Endothelial cell of umbilical vein (primary cell): ENCODE results near the gene PDIA4. TPM values are rescaled to one million over a fixed set of nuclear protein-coding genes. Genes with fewer than 3 reads are reported as not detected.

Source experiments
- BruUV-seq: library from RNA; stranded (reverse); fragments of 400-500 nt; replicated peaks from 2 replicates; lab custom pipeline; 2021; lab: Mats Ljungman, UMichigan
- CTCF ChIA-PET: fragments of 300-600, 350-600 bp; sonication (Branson Sonifier 250); formaldehyde crosslinking; loops from one replicate; lab custom pipeline; 2021; ENCODE audit warnings: antibody characterized with exemption, inconsistent platforms; lab: Charles Lee
- POLR2A ChIA-PET: fragments of 300-600, 350-600 bp; sonication (Branson Sonifier 250); formaldehyde crosslinking; loops from one replicate; lab custom pipeline; 2021; ENCODE audit warnings: antibody characterized with exemption, inconsistent platforms; lab: Charles Lee
- DNase-seq: peaks from one replicate; pipeline ENCODE4 v3.0.0-alpha.2; 2011; ENCODE audit warnings: low read depth, low spot score
- FAIRE-seq: peaks from 2 replicates; lab custom pipeline; 2011; peaks lifted over from hg19 to GRCh38; lab: Jason Lieb, UNC
- H2AFZ ChIP-seq: 2 replicates; pipeline ENCODE4 v1.6.0; 2012; ENCODE audit warnings: low read depth, low read length, control low read depth, inconsistent platforms
- H3K27ac ChIP-seq: 2 replicates; pipeline ENCODE4 v1.5.1; 2011; ENCODE audit warnings: low read depth, mild to moderate bottlenecking, control low read depth, low read length, moderate library complexity; ENCODE audit not compliant: insufficient read depth
- H3K27me3 ChIP-seq, 2 experiments: 2 replicates each; pipeline versions ENCODE4 v1.6.0 to v1.6.1; 2011; ENCODE audit warnings: low read length in 2 of 2, mixed read lengths in 1 of 2; ENCODE audit not compliant: control insufficient read depth in 2 of 2, insufficient read depth in 2 of 2
- H3K36me3 ChIP-seq, 2 experiments: 2 replicates in 1 of 2; 3 replicates in 1 of 2; pipeline ENCODE4 v1.5.1; 2011; ENCODE audit warnings: low read length in 2 of 2, mild to moderate bottlenecking in 1 of 2, moderate library complexity in 1 of 2; ENCODE audit not compliant: control insufficient read depth in 2 of 2, insufficient read depth in 2 of 2; ENCODE audit errors: extremely low read depth in 1 of 2
- H3K4me1 ChIP-seq: 3 replicates; pipeline ENCODE4 v1.5.1; 2011; ENCODE audit warnings: mild to moderate bottlenecking, low read length; ENCODE audit not compliant: control insufficient read depth, insufficient read depth; ENCODE audit errors: extremely low read depth
- H3K4me2 ChIP-seq: 2 replicates; pipeline ENCODE4 v1.6.1; 2011; ENCODE audit warnings: low read length, control low read depth, mixed read lengths; ENCODE audit not compliant: insufficient read depth
- H3K4me3 ChIP-seq, 3 experiments: fragments of 200-600 bp in 1 of 3; sonication (generic), shearing (Covaris generic) in 1 of 3; replicated peaks in 1 of 3; 2 replicates each; pipeline ENCODE4 v1.5.1; 2011 to 2016; ENCODE audit warnings: control low read depth in 3 of 3, low read length in 3 of 3, mild to moderate bottlenecking in 2 of 3, inconsistent platforms in 1 of 3, low read depth in 1 of 3, moderate library complexity in 1 of 3; ENCODE audit not compliant: insufficient read depth in 1 of 3
- H3K79me2 ChIP-seq: 2 replicates; pipeline ENCODE4 v1.6.0; 2012; ENCODE audit warnings: low read length, inconsistent platforms; ENCODE audit not compliant: control insufficient read depth, insufficient read depth
- H3K9ac ChIP-seq: replicated peaks from 2 replicates; pipeline ENCODE3; 2011; ENCODE audit warnings: low read length, control low read depth; ENCODE audit not compliant: insufficient read depth; ENCODE audit errors: extremely low read depth
- H3K9me1 ChIP-seq: replicated peaks from 3 replicates; pipeline ENCODE4 v1.6.0; 2011; ENCODE audit warnings: mild to moderate bottlenecking, low read length; ENCODE audit not compliant: control insufficient read depth, insufficient read depth; ENCODE audit errors: extremely low read depth
- H3K9me3 ChIP-seq: replicated peaks from 2 replicates; pipeline ENCODE4 v1.5.1; 2012; ENCODE audit warnings: low read length, inconsistent platforms; ENCODE audit not compliant: control insufficient read depth, insufficient read depth
- H4K20me1 ChIP-seq: replicated peaks from 2 replicates; pipeline ENCODE3; 2011; ENCODE audit warnings: mild to moderate bottlenecking, low read length; ENCODE audit not compliant: control insufficient read depth, insufficient read depth; ENCODE audit errors: extremely low read depth
- CTCF ChIP-seq, 2 donors: IDR thresholded peaks; 1 replicate in 1 of 2; 2 replicates in 1 of 2; pipeline ENCODE4 v1.5.1; 2011; ENCODE audit warnings: low read length in 2 of 2, mild to moderate bottlenecking in 2 of 2, moderate library complexity in 2 of 2, control low read depth in 1 of 2, inconsistent platforms in 1 of 2, low read depth in 1 of 2; ENCODE audit not compliant: insufficient read depth in 1 of 2; ENCODE audit errors: extremely low read depth in 1 of 2
- EZH2 ChIP-seq: IDR thresholded peaks from 2 replicates; pipeline ENCODE4 v1.6.1; 2012; ENCODE audit warnings: borderline replicate concordance, low read depth, mild to moderate bottlenecking, moderate library complexity, low read length, inconsistent platforms; ENCODE audit not compliant: severe bottlenecking
- FOS ChIP-seq: IDR thresholded peaks from 2 replicates; pipeline ENCODE4 v1.6.1; 2011; ENCODE audit warnings: mild to moderate bottlenecking, low read length, moderate library complexity, borderline replicate concordance; ENCODE audit not compliant: insufficient read depth
- GATA2 ChIP-seq: IDR thresholded peaks from 2 replicates; pipeline ENCODE4 v1.7.0; 2011; ENCODE audit warnings: low read depth, mild to moderate bottlenecking, moderate library complexity, mixed read lengths, low read length; ENCODE audit not compliant: insufficient read length, insufficient read depth
- JUN ChIP-seq: IDR thresholded peaks from 2 replicates; pipeline ENCODE4 v1.6.1; 2011; ENCODE audit warnings: borderline replicate concordance, low read depth; ENCODE audit not compliant: insufficient read length, insufficient read depth
- MAX ChIP-seq: IDR thresholded peaks from 2 replicates; pipeline ENCODE4 v1.6.1; 2011; ENCODE audit not compliant: insufficient read depth, insufficient read length
- MYC ChIP-seq: IDR thresholded peaks from one replicate; pipeline ENCODE4 v1.6.1; 2011; ENCODE audit warnings: mild to moderate bottlenecking, low read depth, low read length
- POLR2A ChIP-seq: IDR thresholded peaks from 2 replicates; pipeline ENCODE4 v1.6.1; 2012; ENCODE audit warnings: low read depth, mild to moderate bottlenecking, control low read depth, low read length
- POLR2AphosphoS5 ChIP-seq: IDR thresholded peaks from 2 replicates; pipeline ENCODE4 v1.6.1; 2012; ENCODE audit warnings: low read depth, mild to moderate bottlenecking, control low read depth, low read length, moderate library complexity; ENCODE audit not compliant: insufficient read depth
- dilution Hi-C: fragments of 300-500 bp; cut with MboI; formaldehyde crosslinking; loops from one replicate; pipeline ENCODE4 v1.15.0; 2019; ENCODE audit warnings: low sequenced_read_pairs; ENCODE audit not compliant: extremely low pct_ligation_motif_present
- intact Hi-C: fragments of 100-400 bp; cut with micrococcal nuclease; formaldehyde crosslinking; loops from one replicate; pipeline ENCODE4 v1.10.0; 2022
- polyA plus RNA-seq, 4 experiments: library from polyadenylated mRNA; depleted of rRNA in 3 of 4; stranded (reverse) in 3 of 4; unstranded in 1 of 4; fragments of >200 nt; gene quantifications; 2 replicates each; pipeline versions ENCODE4 v1.2.1 to v1.2.3, GENCODE V29; 2011 to 2012; ENCODE audit warnings: missing spikeins in 1 of 4
- total RNA-seq: library from RNA; stranded (reverse); gene quantifications from 2 replicates; pipeline ENCODE4 v1.2.3, GENCODE V29; 2021

Gene PDIA4
- total and polyA plus RNA-seq, 2 donors (not counting 3 experiments of a cell fraction or from before 2014, with no cell fraction given): 217 to 308 TPM

- Histone ChIP-seq H3K9me3 (no peaks in the 10 kb centered on the region), H3K4me2 (no peak overlapping the region), H3K36me3 (peaks cover 20 to 55% of the 10 kb centered on the region in 2 experiments), H3K9ac (no peak overlapping the region), H3K4me3 (no peak overlapping the region), H2AFZ (no peak overlapping the region), H3K27ac (no peak overlapping the region), H3K9me1 (no peaks in the 10 kb centered on the region), H3K27me3 (no peaks in the 10 kb centered on the region), H3K4me1 (no peaks in the 10 kb centered on the region), H4K20me1 (no peaks in the 10 kb centered on the region), H3K79me2 (no peaks in the 10 kb centered on the region)
- DNase-seq (no peak), FAIRE-seq (no peak)
- ChIA-PET CTCF (interaction anchor here (0.9 to 1.9 kb wide), 2 partner anchors 63 to 88 kb away, joined by 3 to 8 read pairs; no protein-coding TSS in a partner anchor), POLR2A (no interaction called here)
- BruUV-seq: no TSS peak
- no peak for TF ChIP-seq POLR2AphosphoS5
- TF ChIP-seq GATA2: no peak
- dilution Hi-C loops: no loop called here
- intact Hi-C loops: no loop called here
Observed at GRCh38 chr7:149003018-149003417, 25.3 kb downstream of the PDIA4 start.

GRCh38 chr7:149002604-149003003 lies 25.7 kb downstream of the PDIA4 start:
- H3K9ac ChIP-seq: no peak overlapping the region
- H3K27ac ChIP-seq: no peak overlapping the region
- no peaks in the 10 kb centered on the region for H4K20me1 ChIP-seq
- no peak for TF ChIP-seq MAX
- no peak for TF ChIP-seq FOS
- TF ChIP-seq EZH2: no peak
- TF ChIP-seq GATA2: no peak
- TF ChIP-seq CTCF (IDR thresholded peaks at IDR 0.05; ENCODE audit: extremely low read depth in 1 of 2, insufficient read depth in 1 of 2, low read depth in 1 of 2, low read length in 2 of 2): no peak
- no peak for TF ChIP-seq POLR2AphosphoS5
- no peak for TF ChIP-seq JUN
- no peak for TF ChIP-seq MYC
- TF ChIP-seq POLR2A: no peak
- ChIA-PET POLR2A (no interaction called here), CTCF (interaction anchor here (0.9 to 1.9 kb wide), 2 partner anchors 63 to 88 kb away, joined by 3 to 8 read pairs; no protein-coding TSS in a partner anchor)
- H3K9me3 ChIP-seq: no peaks in the 10 kb centered on the region
- no TSS peak for BruUV-seq
- FAIRE-seq (no peak), DNase-seq (no peak)
- peaks cover 20 to 51% of the 10 kb centered on the region in 2 experiments for H3K36me3 ChIP-seq
- intact Hi-C loops (no loop called here), dilution Hi-C loops (no loop called here)
- no peaks in the 10 kb centered on the region for H3K4me1 ChIP-seq
- no peaks in the 10 kb centered on the region for H3K9me1 ChIP-seq
- H3K4me2 ChIP-seq: no peak overlapping the region
- H3K27me3 ChIP-seq: no peaks in the 10 kb centered on the region
- H3K4me3 ChIP-seq: no peak overlapping the region
- no peak overlapping the region for H2AFZ ChIP-seq
- no peaks in the 10 kb centered on the region for H3K79me2 ChIP-seq
